Effector memory CD8-positive, alpha-beta T cell (primary cell): ENCODE data around the gene ANKRD44.
"Not testable (repeated sequence)": the region's sequence is repeated elsewhere in the genome, so short reads cannot be mapped to it uniquely, and the experiment has no call there.

Experiments
- ATAC-seq: fragments of 150-1000 bp; cut with Tn5 transposase; replicated peaks from 2 replicates; pipeline ENCODE4 v1.10.0; 2021; ENCODE audit warnings: mild to moderate bottlenecking, moderate library complexity
- DNase-seq, 3 experiments: peaks; one replicate each; pipeline ENCODE4 v3.0.0; 2021
- H3K27ac Mint-ChIP-seq, 2 donors: one replicate each; pipeline ENCODE4 v1.8.0; 2022; ENCODE audit warnings: mild to moderate bottlenecking in 2 of 2, mixed read lengths in 2 of 2, moderate library complexity in 2 of 2
- H3K27me3 Mint-ChIP-seq, 2 donors: one replicate each; pipeline ENCODE4 v1.8.0; 2022; ENCODE audit warnings: mixed read lengths in 2 of 2
- H3K36me3 Mint-ChIP-seq: one replicate; pipeline ENCODE4 v1.8.0; 2022; ENCODE audit warnings: mild to moderate bottlenecking, moderate library complexity, mixed read lengths; ENCODE audit not compliant: insufficient read depth
- H3K4me1 Mint-ChIP-seq, 2 donors: one replicate each; pipeline ENCODE4 v1.8.0; 2022; ENCODE audit warnings: low read depth in 2 of 2, mixed read lengths in 2 of 2
- H3K4me3 Mint-ChIP-seq, 2 donors: one replicate each; pipeline ENCODE4 v1.8.0; 2022; ENCODE audit warnings: mild to moderate bottlenecking in 2 of 2, mixed read lengths in 2 of 2, moderate library complexity in 2 of 2
- H3K9me3 Mint-ChIP-seq, 2 donors: one replicate each; pipeline ENCODE4 v1.8.0; 2022; ENCODE audit warnings: mixed read lengths in 2 of 2

ANKRD44 gene

GRCh38 chr2:197244349-197244748, 66.2 kb downstream of the ANKRD44 start:
- Mint-ChIP-seq H3K4me1 (peaks cover 64 to 66% of the 10 kb centered on the region in 2 donors), H3K4me3 (peak overlapping the region in 1 of 2 donors; percentile 3), H3K27ac (peak overlapping the region; percentile 79 to 88), H3K36me3 (peaks cover 34% of the 10 kb centered on the region), H3K27me3 (no peaks in the 10 kb centered on the region), H3K9me3 (no peaks in the 10 kb centered on the region)
- DNase-seq, result no peak
- ATAC-seq, result no peak

- ATAC-seq (no peak), DNase-seq (no peak)
- Mint-ChIP-seq H3K27ac (peak overlapping the region; percentile 68 to 79), H3K36me3 (peaks cover 32% of the 10 kb centered on the region), H3K27me3 (no peaks in the 10 kb centered on the region), H3K9me3 (no peaks in the 10 kb centered on the region), H3K4me1 (peaks cover 64 to 71% of the 10 kb centered on the region in 2 donors), H3K4me3 (peak overlapping the region in 1 of 2 donors; percentile 45)
Observed at GRCh38 chr2:197242719-197243118, 67.9 kb downstream of the ANKRD44 start.

- H3K4me3 Mint-ChIP-seq, result no peak overlapping the region
- ATAC-seq (no peak), DNase-seq (no peak)
- peak overlapping the region in 1 of 2 donors; percentile 94 for H3K27ac Mint-ChIP-seq
- H3K27me3 Mint-ChIP-seq, result no peaks in the 10 kb centered on the region
- peaks cover 32% of the 10 kb centered on the region for H3K36me3 Mint-ChIP-seq
- peaks cover 61 to 72% of the 10 kb centered on the region in 2 donors for H3K4me1 Mint-ChIP-seq
- H3K9me3 Mint-ChIP-seq, result no peaks in the 10 kb centered on the region
Observed at GRCh38 chr2:197241596-197241995, 69.0 kb downstream of the ANKRD44 start.

GRCh38 chr2:197241153-197241552, 69.4 kb downstream of the ANKRD44 start:
- peak overlapping the region; percentile 94 for H3K27ac Mint-ChIP-seq
- ATAC-seq, result no peak
- DNase-seq, result no peak
- peaks cover 62 to 73% of the 10 kb centered on the region in 2 donors for H3K4me1 Mint-ChIP-seq
- no peaks in the 10 kb centered on the region for H3K9me3 Mint-ChIP-seq
- H3K36me3 Mint-ChIP-seq, result peaks cover 34% of the 10 kb centered on the region
- peak overlapping the region; percentile 69 to 73 for H3K4me3 Mint-ChIP-seq
- no peaks in the 10 kb centered on the region for H3K27me3 Mint-ChIP-seq

GRCh38 chr2:197240421-197241041, 70.0 kb downstream of the ANKRD44 start:
- H3K9me3 Mint-ChIP-seq, result no peaks in the 10 kb centered on the region
- peak overlapping the region; percentile 69 to 73 for H3K4me3 Mint-ChIP-seq
- no peaks in the 10 kb centered on the region for H3K27me3 Mint-ChIP-seq
- DNase-seq (peak in 2 of 3 experiments; percentile 13 to 41), ATAC-seq (peak; percentile 73)
- peaks cover 34% of the 10 kb centered on the region for H3K36me3 Mint-ChIP-seq
- H3K4me1 Mint-ChIP-seq, result peaks cover 64 to 75% of the 10 kb centered on the region in 2 donors
- H3K27ac Mint-ChIP-seq, result peak overlapping the region; percentile 94

GRCh38 chr2:197240018-197240417, 70.6 kb downstream of the ANKRD44 start:
- H3K9me3 Mint-ChIP-seq, DNase-seq, ATAC-seq, H3K27me3 Mint-ChIP-seq: not testable (repeated sequence)
- H3K4me1 Mint-ChIP-seq, result peaks cover 66 to 76% of the 10 kb centered on the region in 2 donors
- peaks cover 34% of the 10 kb centered on the region for H3K36me3 Mint-ChIP-seq
- peak overlapping the region; percentile 94 for H3K27ac Mint-ChIP-seq
- H3K4me3 Mint-ChIP-seq, result peak overlapping the region; percentile 69 to 73

GRCh38 chr2:197239434-197239833, 71.1 kb downstream of the ANKRD44 start:
- Mint-ChIP-seq H3K27ac (peak overlapping the region; percentile 94), H3K27me3 (no peaks in the 10 kb centered on the region), H3K9me3 (no peaks in the 10 kb centered on the region), H3K4me3 (peak overlapping the region; percentile 69 to 73), H3K36me3 (peaks cover 34% of the 10 kb centered on the region), H3K4me1 (peaks cover 71 to 80% of the 10 kb centered on the region in 2 donors)
- DNase-seq, result no peak
- peak; percentile 50 for ATAC-seq

GRCh38 chr2:197238043-197238365, 72.6 kb downstream of the ANKRD44 start:
- no peaks in the 10 kb centered on the region for H3K27me3 Mint-ChIP-seq
- ATAC-seq, result peak; percentile 45
- DNase-seq, result no peak
- peaks cover 66 to 82% of the 10 kb centered on the region in 2 donors for H3K4me1 Mint-ChIP-seq
- H3K4me3 Mint-ChIP-seq, result peak overlapping the region; percentile 69 to 73
- H3K27ac Mint-ChIP-seq, result peak overlapping the region; percentile 94
- peaks cover 30% of the 10 kb centered on the region for H3K36me3 Mint-ChIP-seq
- H3K9me3 Mint-ChIP-seq, result no peaks in the 10 kb centered on the region

GRCh38 chr2:197237291-197238042, 73.1 kb downstream of the ANKRD44 start:
- Mint-ChIP-seq H3K4me1 (peaks cover 67 to 83% of the 10 kb centered on the region in 2 donors), H3K27ac (peak overlapping the region; percentile 94), H3K27me3 (no peaks in the 10 kb centered on the region), H3K9me3 (no peaks in the 10 kb centered on the region), H3K4me3 (peak overlapping the region; percentile 69 to 73), H3K36me3 (peaks cover 30% of the 10 kb centered on the region)
- DNase-seq (no peak), ATAC-seq (no peak)

- Mint-ChIP-seq H3K4me3 (peak overlapping the region; percentile 69 to 73), H3K4me1 (peaks cover 70 to 86% of the 10 kb centered on the region in 2 donors), H3K36me3 (peaks cover 30% of the 10 kb centered on the region), H3K9me3 (no peaks in the 10 kb centered on the region), H3K27me3 (no peaks in the 10 kb centered on the region), H3K27ac (peak overlapping the region; percentile 94)
- DNase-seq (no peak), ATAC-seq (no peak)
Observed at GRCh38 chr2:197236816-197237215, 73.8 kb downstream of the ANKRD44 start.

GRCh38 chr2:197236159-197236558, 74.4 kb downstream of the ANKRD44 start:
- Mint-ChIP-seq H3K4me3 (peak overlapping the region; percentile 69 to 73), H3K27ac (peak overlapping the region; percentile 94), H3K9me3 (no peaks in the 10 kb centered on the region), H3K36me3 (peaks cover 30% of the 10 kb centered on the region), H3K4me1 (peaks cover 72 to 90% of the 10 kb centered on the region in 2 donors), H3K27me3 (no peaks in the 10 kb centered on the region)
- no peak for DNase-seq
- ATAC-seq, result no peak

GRCh38 chr2:197235711-197236110, 74.9 kb downstream of the ANKRD44 start:
- peak overlapping the region; percentile 69 to 73 for H3K4me3 Mint-ChIP-seq
- H3K27ac Mint-ChIP-seq, result peak overlapping the region; percentile 94
- no peaks in the 10 kb centered on the region for H3K9me3 Mint-ChIP-seq
- ATAC-seq (no peak), DNase-seq (no peak)
- H3K36me3 Mint-ChIP-seq, result peaks cover 27% of the 10 kb centered on the region
- peaks cover 69 to 89% of the 10 kb centered on the region in 2 donors for H3K4me1 Mint-ChIP-seq
- no peaks in the 10 kb centered on the region for H3K27me3 Mint-ChIP-seq

- ATAC-seq (no peak), DNase-seq (no peak)
- Mint-ChIP-seq H3K27me3 (no peaks in the 10 kb centered on the region), H3K9me3 (no peaks in the 10 kb centered on the region), H3K27ac (peak overlapping the region; percentile 65 to 94), H3K4me1 (peaks cover 72 to 94% of the 10 kb centered on the region in 2 donors), H3K4me3 (peak overlapping the region; percentile 51 to 64), H3K36me3 (peaks cover 28% of the 10 kb centered on the region)
Observed at GRCh38 chr2:197234671-197235191, 75.8 kb downstream of the ANKRD44 start.
